ENCODE results near the gene AMZ1. TPM values are rescaled to one million over a fixed set of nuclear protein-coding genes. Genes with fewer than 3 reads are reported as not detected.
"Not testable (repeated sequence)": the region's sequence is repeated elsewhere in the genome, so short reads cannot be mapped to it uniquely, and the experiment has no call there.

AMZ1 gene
- total RNA-seq, 1 donor from 2014 or later: 0.35 TPM

GRCh38 chr7:2691011-2691707, 3.2 kb downstream of the AMZ1 start:
- no peak for DNase-seq (ENCODE audit: low spot score)

GRCh38 chr7:2691932-2692439, 4.0 kb downstream of the AMZ1 start:
- not testable (repeated sequence) for DNase-seq (ENCODE audit: low spot score)

- DNase-seq (ENCODE audit: low spot score): no peak
These were observed 4.5 kb downstream of the AMZ1 start for GRCh38 chr7:2692543-2692942.

- DNase-seq (ENCODE audit: low spot score): not testable (repeated sequence)
These were observed 5.6 kb downstream of the AMZ1 start for GRCh38 chr7:2693420-2694121.

- DNase-seq (ENCODE audit: low spot score): not testable (repeated sequence)
These were observed 6.1 kb downstream of the AMZ1 start for GRCh38 chr7:2694122-2694436.

GRCh38 chr7:2698581-2699288, 10.7 kb downstream of the AMZ1 start:
- DNase-seq (ENCODE audit: low spot score): no peak

- no peak for DNase-seq (ENCODE audit: low spot score)
These were observed 11.3 kb downstream of the AMZ1 start for GRCh38 chr7:2699289-2699620.

- no peak for DNase-seq (ENCODE audit: low spot score)
These were observed 12.3 kb downstream of the AMZ1 start for GRCh38 chr7:2700141-2700850.

- DNase-seq (ENCODE audit: low spot score): no peak
These were observed 13.4 kb downstream of the AMZ1 start for GRCh38 chr7:2701424-2701823.

GRCh38 chr7:2701832-2702593, 14.0 kb downstream of the AMZ1 start:
- no peak for DNase-seq (ENCODE audit: low spot score)

- no peak for DNase-seq (ENCODE audit: low spot score)
These were observed 14.6 kb downstream of the AMZ1 start for GRCh38 chr7:2702594-2702957.

GRCh38 chr7:2705371-2706096, 17.5 kb downstream of the AMZ1 start:
- DNase-seq (ENCODE audit: low spot score): no peak

GRCh38 chr7:2706685-2707126, 18.7 kb downstream of the AMZ1 start:
- no peak for DNase-seq (ENCODE audit: low spot score)

- DNase-seq (ENCODE audit: low spot score): no peak
These were observed 19.5 kb downstream of the AMZ1 start for GRCh38 chr7:2707481-2707880.

- DNase-seq (ENCODE audit: low spot score): no peak
These were observed 20.0 kb downstream of the AMZ1 start for GRCh38 chr7:2708041-2708440.

- DNase-seq (ENCODE audit: low spot score): no peak
These were observed 20.7 kb downstream of the AMZ1 start for GRCh38 chr7:2708547-2709310.

- peak; percentile 60 for DNase-seq (ENCODE audit: low spot score)
These were observed 21.7 kb downstream of the AMZ1 start for GRCh38 chr7:2709553-2710285.

GRCh38 chr7:2710286-2710655, 22.3 kb downstream of the AMZ1 start:
- DNase-seq (ENCODE audit: low spot score): no peak

GRCh38 chr7:2710901-2711551, 23.0 kb downstream of the AMZ1 start:
- no peak for DNase-seq (ENCODE audit: low spot score)

Data from mucosa of gallbladder (tissue), 1 donor.